ENCODE results near the gene ANO2.
"Not testable (repeated sequence)": the region's sequence is repeated elsewhere in the genome, so short reads cannot be mapped to it uniquely, and the experiment has no call there.

Gene ANO2

DNA sequence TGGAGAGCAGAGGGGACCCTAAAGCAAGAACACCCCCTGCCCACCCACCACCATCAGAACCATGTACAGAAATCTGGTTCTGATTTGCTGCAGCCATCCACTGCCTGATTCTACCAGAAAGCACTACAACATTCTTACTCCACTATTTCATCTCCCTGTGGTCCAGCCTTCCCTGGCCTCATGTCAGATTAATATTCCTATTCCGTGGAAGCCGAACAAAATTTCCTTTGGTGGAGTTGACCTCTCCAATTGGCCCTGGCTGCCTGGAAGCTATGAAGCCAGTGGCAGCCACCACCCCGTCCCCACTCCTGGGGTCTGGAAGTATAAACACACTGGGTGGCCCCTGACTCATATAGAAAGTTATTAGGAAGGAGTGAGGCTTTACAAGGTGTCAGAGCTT lies 60.2 kb downstream of the ANO2 start:
- no peak for DNase-seq

DNA sequence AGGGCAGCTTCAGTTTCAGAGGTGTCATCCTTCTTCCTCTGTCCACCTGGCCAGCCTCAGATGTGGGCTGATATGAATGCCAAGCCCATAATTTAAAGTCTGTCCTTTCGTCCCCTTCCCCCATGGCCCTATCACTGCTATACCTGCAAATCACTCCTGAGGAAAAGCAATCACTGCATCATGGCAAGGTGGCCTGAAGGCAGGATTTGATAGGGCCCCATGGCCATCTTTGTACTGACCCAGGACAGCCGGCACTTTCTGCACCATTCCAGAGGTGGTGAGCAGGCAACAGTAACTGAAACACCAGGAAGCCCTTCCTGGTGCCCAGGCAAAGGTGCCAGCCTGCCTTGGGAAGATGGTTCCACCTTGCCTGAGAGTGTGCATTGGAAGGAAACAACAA lies 60.8 kb downstream of the ANO2 start:
- no peak for DNase-seq

DNA sequence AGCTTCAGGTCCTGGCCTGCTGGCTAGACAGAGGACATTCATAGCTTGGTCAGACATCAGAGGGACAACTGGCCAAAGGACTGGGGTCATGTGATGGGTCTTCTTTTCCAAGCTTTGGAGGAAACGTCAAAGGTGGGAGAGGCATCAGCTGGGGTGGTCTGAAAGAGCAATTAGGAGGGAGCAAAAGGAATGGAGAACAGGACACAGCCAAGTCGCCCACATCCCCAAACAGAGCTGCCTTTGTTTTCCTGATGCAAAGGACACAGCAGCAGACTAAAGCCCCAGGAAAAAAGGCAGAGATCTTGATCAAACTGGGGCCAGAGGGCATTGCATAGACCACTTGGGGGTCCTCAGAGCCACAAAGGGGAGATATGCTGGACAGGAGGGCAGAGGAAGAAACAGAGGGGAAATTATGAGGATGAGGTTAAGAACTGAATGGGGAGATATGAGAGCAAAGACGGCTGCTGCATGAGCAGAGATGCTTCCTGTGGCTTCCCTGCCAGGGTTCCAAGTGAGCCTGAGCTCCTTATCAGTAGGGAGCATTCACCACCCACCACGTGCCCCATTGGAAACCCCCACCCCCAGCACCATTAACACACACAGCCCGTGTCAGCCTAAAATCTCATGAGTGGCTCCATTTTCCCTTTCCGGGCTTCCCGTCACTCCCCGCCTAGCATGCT lies 62.4 kb downstream of the ANO2 start:
- no peak for DNase-seq

DNA sequence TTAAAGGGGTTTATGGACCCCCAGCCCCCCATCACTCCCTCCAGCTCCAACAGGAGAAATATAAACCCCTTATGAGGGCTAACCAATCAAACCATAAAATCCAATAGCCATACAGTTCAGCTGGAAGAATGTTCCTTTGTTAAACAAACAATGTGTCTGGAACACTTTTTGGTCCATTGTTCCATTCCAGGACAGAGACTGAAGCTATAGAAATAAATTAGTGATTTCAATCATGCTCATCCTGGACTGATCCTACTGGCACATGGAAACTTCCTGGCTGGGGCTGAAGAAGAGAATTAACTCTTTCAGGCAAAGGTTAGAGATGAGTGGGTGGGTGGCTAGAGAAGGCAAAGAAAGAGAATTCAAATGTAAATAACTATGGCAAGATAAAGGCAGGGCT lies 63.4 kb downstream of the ANO2 start:
- DNase-seq, result no peak

DNA sequence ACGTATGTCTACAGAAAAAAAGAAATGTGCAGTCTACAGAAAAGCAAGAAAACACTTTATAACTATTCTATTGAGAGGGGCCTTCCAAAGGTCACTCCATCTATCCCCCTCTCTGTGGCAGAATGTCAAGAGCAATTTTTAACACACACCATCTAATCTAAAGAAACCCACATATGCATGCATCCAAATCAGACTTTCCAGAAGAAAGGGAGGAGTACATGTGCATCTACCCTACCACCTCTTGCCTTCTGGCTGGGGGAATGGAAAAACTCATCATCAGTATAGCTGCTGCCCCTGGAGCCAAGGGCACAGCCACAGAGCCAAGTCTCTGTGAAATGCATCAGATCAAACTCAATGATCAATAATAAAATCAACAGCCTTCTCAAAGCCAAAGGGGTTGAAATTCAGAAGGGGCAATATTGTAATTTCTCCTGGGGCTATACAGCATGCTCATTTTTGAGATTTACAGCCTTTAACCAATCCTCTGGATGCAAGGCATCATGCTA lies 63.9 kb downstream of the ANO2 start:
- no peak for DNase-seq

DNA sequence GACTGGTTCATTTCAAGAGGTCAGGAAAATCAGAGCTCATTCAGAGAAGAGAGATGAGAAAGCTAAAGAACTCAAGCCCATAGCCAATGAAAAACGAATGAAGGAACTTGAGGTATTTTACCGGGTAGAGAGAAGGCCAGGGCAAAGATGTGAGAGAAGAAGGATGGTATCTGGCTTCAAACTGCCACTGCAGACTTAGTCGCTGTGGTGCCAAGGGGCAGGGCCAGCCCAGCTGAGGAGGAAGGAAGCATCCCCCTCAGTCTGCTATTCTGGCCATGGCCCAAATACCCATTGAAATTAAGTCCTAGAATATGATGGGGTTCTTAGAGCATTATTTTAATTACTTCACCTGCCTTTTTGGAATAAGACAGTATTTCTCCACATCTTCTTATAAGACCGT lies 69.2 kb downstream of the ANO2 start:
- no peak for DNase-seq

DNA sequence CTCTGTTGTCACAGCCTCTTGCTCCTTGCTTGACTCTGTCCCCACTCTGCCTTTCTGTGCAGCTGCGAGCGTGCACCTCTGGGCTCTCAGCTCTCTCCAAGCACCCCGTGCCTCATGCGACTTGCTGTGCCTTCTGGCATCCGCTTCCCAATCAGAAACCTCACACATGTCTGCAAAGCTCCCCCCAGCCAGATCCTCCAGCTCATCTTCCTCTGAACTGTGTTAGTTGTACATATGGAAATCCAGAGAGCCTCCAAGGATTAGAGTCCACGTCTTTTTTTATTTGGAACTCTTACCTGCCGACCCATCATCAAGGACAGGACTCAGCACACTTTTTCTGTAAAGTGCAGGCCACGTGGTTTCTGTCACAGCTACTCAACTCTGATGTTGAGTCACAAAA lies 70.5 kb downstream of the ANO2 start:
- DNase-seq, result no peak

DNA sequence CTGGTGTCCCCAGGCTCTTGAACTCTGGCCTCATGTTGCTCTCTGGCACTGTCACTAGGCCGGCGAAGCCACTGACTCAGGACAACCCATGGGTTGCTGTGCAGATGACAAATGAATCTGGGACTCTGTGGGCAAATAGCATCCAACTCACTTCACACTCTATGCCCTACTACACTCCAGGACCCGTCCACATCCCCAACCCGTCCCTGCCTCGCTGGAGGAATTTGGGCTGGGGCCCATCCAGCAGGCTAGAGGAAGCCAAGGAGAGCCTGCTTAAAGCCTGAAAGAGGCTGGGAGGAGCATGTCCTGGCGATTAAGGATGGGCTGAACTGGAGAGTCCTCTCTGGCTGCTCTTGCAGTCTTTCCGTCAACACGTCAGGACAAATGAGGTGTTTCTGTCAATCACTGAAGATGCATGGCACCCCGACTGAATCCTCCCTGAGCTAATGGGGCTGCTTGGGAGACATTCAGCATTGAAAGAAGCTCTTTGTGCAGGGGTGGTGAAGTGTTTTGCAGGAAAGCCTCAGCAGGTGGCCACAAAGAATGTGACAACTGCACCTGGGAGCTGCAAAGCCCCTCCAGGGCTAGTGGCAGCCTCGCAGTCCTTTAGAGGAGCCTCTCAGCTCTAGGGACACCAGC lies 71.7 kb downstream of the ANO2 start:
- DNase-seq, result no peak

DNA sequence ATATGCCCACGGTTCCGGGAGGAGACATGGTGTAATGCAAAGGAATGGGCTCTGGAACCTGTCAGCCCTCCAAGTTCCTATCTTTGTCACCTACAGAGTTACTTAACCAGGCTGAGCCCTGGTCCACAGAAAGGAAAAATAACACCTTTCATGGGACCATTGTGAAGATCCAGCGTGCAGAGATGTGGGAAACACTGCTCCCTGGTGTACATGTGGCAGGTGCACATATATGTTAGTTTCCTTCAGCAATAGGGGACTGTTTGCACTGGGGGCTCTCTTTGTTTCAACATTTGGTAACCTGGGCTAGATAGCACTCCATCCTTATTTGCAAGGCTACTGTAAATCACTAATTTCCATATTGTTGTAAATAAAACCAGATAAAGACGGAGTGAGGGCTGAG lies 72.3 kb downstream of the ANO2 start:
- DNase-seq, result peak; percentile 39

DNA sequence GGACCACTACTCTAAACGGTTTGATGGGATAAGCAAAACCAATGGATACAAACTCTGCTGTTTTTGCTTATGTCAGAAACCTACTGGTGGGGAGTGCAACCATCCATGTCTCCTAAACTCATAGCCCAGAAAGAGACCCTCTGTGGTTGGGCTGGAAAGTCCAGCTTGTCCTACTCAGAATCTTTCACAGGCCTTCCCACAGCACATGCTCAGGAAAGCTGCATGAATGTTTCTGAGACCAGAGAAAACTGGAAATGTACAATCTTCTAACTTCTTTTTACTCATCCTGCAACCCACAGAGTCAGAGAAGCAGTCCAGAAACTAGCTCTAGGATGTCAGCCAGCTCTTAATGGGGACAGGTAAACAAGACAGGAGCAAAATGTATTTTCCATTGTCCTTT lies 73.3 kb downstream of the ANO2 start:
- DNase-seq, result no peak

DNA sequence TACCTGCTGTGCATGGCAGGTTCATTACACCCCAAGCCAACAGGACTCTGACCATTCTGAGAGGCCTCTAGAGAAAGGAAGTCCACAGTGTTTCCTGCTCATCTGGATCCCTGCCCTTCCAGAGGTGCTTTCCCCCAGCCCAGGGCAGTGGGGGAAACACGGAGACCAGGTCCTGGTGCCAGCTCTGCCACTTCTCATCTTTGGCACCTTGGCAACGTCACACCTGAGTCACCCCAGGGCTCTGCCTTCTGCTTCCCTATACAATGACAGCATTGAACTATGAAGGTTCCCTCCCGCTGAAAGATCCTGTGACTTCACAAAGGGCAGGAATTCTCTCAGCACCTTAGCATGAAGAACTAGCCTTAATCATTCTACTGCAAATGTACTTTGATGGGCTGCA lies 74.9 kb downstream of the ANO2 start:
- DNase-seq, result no peak

DNA sequence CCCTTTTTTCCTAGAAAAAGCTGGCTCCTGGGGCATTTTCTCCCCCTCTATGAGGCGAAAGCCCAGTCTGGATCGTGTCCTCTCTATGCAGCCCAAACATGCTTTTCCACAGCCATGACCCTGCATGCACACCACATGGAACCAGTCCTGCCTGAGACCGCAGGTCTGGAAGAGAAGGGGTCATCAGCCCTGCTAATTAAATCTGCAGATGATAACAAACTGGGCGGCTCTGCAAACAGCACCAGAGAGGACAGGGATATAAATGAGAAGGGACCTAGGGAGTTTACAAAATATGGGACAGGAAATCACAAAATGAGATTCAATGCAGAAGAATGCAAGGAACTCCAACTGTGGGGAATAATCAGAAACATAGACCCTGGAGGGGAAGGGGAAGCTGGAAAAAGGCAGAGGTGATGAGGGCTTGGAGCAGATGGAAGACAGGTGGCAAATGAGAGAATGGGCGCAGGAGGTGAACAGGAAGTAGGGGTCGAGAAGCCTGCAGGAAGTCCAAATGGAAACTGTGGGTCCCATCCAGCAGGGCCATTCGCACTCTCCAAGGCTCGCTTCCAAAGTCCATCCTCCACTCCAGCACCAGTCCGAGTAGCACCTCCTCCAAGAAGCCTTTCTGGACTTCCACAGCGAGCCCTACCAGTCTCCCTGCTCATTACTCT lies 76.3 kb downstream of the ANO2 start:
- DNase-seq, result peak; percentile 13

DNA sequence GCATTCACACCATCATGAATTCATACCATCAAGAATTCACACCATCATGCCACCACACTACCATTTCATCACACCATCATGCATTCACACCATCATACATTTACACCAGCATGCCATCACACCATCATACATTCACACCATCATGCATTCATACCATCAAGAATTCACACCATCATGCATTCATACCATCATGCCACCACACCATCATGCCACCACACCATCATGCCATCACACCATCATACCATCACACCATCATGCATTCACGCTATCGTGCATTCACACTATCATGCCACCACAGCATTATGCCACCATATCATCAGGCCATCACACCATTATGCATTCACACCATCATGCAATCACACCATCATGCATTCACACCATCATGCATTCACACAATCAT lies 79.7 kb downstream of the ANO2 start:
- no peak for DNase-seq

DNA sequence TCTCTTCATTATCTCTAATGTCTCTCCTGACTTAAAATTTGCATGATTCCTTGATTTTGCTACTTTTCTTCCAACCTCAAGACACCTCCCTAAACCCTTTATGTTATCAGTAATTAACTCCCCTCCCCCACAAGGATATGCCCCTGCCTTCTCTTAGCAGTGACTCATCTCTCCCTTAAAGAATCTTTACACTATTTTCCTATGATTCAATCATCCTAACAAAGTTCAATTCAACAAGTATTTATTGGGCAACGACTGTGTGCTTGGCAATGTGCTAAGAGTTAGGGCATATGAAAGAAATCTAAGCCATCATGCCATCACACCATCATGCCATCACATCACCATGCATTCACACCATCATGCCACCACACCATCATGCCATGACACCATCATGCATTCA lies 80.1 kb downstream of the ANO2 start:
- DNase-seq, result peak; percentile 22

DNA sequence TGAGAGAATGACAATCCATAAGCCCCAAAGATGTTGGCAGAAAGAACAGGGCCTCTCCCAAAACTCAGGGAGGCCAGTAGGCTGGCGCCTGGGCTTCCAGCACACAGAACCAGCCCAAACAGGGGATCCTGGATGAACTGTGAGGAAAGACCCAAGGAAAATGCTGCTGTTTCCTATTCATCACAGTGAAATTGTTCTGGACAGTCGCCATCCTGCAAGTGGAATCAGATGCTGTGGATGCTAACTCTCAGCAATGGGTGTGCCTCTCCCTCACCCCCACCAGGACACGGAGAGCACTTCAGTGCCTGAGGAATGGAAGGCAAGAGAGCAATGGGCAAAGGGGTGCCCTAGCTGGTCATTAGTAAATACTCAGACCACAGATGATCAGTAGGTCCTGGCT lies 80.8 kb downstream of the ANO2 start:
- DNase-seq, result peak; percentile 18

DNA sequence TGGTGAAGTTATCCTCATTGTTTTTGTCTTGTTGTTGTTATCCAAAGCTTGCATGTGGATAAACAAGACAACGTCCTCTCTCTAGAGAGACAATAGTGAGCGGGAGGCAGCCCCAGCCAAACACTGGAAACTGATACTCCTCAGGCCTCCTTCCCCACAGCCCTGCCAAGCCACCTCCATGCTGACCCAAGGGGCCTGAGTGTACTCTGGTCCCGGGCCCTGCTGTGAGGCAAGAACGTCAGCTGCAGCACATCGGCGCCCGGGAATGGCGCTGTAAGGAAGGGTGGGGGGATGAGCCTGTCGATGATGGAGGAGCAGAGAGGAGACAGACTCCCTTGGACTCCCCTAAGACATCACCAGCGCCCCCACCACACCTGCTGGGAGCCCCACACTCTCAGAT lies 83.6 kb downstream of the ANO2 start:
- no peak for DNase-seq

DNA sequence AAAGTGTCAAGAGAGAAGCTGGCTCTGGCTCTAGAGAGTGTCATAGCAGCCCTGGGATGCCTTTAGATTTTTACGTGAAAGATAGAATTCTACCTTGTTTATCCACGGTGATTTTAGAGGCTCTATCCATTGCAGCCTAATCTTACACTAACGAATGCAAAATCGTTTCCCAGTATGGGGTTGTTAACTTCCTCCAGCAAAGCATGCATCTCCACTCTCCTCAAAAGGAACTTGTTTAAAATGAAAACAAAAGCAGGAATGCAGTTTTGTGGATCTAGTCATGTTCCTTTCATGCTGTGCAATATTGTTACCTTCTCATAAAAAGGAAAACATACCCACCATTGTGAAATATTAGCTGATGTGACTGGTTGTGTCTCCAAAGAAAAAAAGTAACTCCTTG lies 88.4 kb downstream of the ANO2 start:
- no peak for DNase-seq

DNA sequence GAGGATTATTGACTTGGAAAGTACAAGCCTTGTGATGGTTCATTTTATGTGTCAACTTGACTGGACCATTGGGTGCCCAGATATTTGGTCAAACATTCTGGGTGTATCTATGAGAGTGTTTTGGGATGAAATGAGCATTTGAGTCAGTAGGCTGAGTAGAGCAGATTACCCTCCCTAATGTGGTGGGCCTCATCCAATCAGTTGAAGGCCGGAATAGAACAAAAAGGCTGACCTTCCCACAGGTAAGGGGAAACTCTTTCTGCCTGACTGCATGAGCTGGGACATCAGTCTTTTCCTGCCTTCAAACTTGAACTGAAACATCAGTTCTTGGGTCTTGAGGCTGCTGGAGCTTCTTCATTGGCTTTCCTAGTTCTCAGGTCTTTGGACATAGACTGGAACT lies 98.1 kb downstream of the ANO2 start:
- DNase-seq, result no peak

DNA sequence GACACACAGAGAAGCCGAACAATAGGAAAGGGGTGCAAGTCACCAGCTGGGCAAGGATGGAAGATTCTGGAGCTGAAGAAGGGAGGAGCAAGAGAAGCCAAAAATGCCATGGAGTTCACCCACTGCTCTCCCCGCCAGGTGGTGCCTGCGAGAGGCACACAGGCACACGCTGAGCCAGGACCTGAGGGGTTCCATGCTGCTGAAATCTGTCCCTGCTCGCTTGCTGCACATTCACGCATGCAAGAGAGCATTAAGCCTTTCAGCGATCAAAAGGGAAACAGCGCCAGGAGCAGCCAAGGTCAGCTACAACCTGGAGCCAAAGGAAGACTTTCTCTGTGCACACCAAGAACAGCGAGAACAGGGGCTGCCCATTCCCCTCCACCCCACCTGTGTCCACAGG lies 104.1 kb downstream of the ANO2 start:
- no peak for DNase-seq

DNA sequence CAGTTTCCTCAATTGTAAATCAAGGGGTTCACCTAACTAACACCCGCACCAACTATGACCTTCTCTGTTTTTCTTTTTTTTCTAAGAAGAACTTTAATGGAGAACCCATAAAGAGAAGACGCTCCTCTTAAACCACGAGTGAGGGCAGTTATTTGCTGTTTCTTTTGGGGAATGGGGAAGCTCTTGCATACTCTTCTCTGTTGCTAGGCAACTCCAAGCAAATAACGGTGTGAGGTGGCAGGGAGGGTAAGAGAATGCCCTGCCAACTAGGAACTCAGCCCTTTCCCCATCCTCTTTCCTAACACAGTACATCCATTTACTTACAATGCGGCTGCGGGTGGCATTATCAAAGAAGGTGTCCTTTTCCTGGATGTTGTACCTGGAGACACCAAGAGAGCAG lies 114.9 kb downstream of the ANO2 start:
- DNase-seq, result no peak

DNA sequence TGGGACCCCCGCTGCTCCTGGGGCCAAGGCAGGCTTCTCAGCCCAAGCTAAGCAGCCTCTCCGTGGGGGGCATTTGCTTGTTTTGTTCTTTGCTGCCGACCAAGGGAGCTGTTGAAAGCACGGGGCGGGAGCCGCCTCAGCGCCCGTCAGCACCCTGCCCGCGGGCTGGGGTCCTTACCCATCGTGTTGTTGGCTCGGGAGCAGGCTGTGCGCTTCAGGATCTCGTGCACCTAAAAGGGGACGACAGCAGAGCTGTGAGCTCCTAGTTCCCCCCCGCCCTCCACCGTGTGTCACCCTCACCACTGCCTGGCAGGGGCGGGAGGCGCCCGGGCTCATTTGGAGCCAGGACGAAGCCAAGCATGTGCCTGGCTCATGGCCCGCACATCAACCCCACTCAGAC lies 117.5 kb downstream of the ANO2 start:
- DNase-seq, result no peak

DNA sequence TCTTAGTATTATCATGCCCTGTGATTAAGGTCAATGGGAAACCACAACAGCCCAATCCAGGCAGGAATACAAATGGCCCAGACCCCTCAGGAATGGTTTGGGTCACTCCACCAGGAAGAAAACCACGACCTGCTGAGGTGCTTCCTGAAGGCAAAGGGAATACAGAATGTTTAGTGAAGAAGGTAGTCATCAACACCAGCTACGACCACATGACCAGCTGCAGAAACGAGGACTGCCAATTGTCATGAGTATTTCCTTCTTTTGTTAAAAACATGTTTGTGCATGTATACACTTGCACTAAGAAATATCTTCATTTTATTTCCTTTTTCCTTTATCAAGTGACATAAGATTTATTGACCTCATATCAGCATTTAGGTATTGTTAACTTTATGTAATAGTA lies 119.3 kb downstream of the ANO2 start:
- not testable (repeated sequence) for DNase-seq

DNA sequence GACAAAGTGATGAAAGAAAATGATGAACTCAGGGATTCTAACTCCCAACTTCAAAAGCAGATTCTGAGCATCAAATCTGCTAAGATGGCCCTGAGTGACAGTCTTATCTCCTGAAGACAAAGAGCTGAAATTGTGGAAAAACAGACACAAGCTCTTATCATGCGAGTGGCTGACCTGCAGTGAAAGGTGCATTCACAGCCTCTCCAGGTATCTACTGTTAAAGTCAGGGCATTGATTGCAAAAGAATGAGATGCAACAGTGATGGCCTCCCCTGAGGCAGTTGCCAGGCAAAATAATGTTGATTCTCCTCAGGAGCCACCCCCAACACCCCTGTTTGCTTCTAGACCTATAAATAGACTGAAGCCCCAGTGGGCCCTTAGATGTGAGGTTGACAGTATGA lies 126.2 kb downstream of the ANO2 start:
- not testable (repeated sequence) for DNase-seq

DNA sequence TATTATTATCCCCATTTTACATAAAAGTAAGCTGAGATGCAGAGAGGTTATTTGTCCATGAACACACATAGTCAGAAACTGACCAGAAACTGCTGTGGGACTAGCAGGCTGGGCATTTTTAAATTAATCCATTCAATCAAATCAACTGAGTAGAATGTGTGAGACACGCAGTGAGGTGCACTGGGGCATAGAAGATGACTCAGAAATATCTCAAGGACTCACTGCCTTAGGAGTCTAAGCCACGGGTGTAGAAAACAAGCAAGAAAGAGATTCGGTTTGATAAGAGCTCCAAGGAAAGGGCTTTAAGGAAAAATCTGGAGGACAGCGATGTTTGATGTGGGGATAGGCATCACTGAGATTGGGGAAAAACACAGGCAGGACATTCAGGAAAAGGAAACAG lies 127.8 kb downstream of the ANO2 start:
- DNase-seq, result no peak
